GM23338 (cell line): ENCODE data around the gene MAP3K14. TPM values are rescaled to one million over a fixed set of nuclear protein-coding genes. Genes with fewer than 3 reads are reported as not detected.

Source experiments
- ATAC-seq: fragments of 200-7000 bp; cut with Tn5 transposase; 3 replicates; pipeline ENCODE4 v1.9.1; 2020
- DNase-seq: peaks from one replicate; pipeline ENCODE4 v3.0.0-alpha.2; 2015; ENCODE audit warnings: low spot score
- H2AFZ ChIP-seq: fragments of 200-600 bp; sonication (generic); 2 replicates; pipeline ENCODE4 v1.8.0; 2016; ENCODE audit warnings: antibody characterized with exemption, mild to moderate bottlenecking, moderate library complexity
- H3F3A ChIP-seq: fragments of 200-600 bp; sonication (generic); replicated peaks from 2 replicates; pipeline ENCODE4 v1.8.0; 2017; ENCODE audit warnings: antibody characterized with exemption, mixed run types, low read depth
- H3K27ac ChIP-seq: fragments of 200-600 bp; sonication (generic); 2 replicates; pipeline ENCODE4 v1.6.1; 2016; ENCODE audit warnings: low read depth
- H3K27me3 ChIP-seq: fragments of 200-600 bp; sonication (generic); 2 replicates; pipeline ENCODE4 v1.8.0; 2016; ENCODE audit warnings: mild to moderate bottlenecking, mixed run types, moderate library complexity; ENCODE audit not compliant: insufficient read depth
- H3K36me3 ChIP-seq: fragments of 200-600 bp; sonication (generic); 2 replicates; pipeline ENCODE4 v1.8.0; 2016; ENCODE audit warnings: mild to moderate bottlenecking; ENCODE audit not compliant: insufficient read depth
- H3K4me1 ChIP-seq: fragments of 200-600 bp; sonication (generic); 2 replicates; pipeline ENCODE4 v1.8.0; 2016; ENCODE audit warnings: mild to moderate bottlenecking, moderate library complexity; ENCODE audit not compliant: insufficient read depth
- H3K4me2 ChIP-seq: fragments of 200-600 bp; sonication (generic); 2 replicates; pipeline ENCODE4 v1.7.1; 2017; ENCODE audit warnings: mixed run types
- H3K4me3 ChIP-seq: fragments of 200-600 bp; sonication (generic); 2 replicates; pipeline ENCODE4 v1.6.1; 2016; ENCODE audit warnings: mixed run types
- H3K79me2 ChIP-seq: fragments of 200-600 bp; sonication (generic); replicated peaks from 2 replicates; pipeline ENCODE4 v1.8.0; 2017; ENCODE audit warnings: mild to moderate bottlenecking; ENCODE audit not compliant: insufficient read depth
- H3K9me2 ChIP-seq: fragments of 200-600 bp; sonication (generic); 2 replicates; pipeline ENCODE4 v1.8.0; 2017; ENCODE audit not compliant: insufficient read depth
- H4K20me1 ChIP-seq: fragments of 200-600 bp; sonication (generic); replicated peaks from 2 replicates; pipeline ENCODE4 v1.8.0; 2017; ENCODE audit warnings: mild to moderate bottlenecking; ENCODE audit not compliant: insufficient read depth
- H3K27ac Mint-ChIP-seq: 2 replicates; pipeline ENCODE4 v1.8.0; 2020; ENCODE audit warnings: inconsistent platforms, mild to moderate bottlenecking, moderate library complexity, mixed read lengths
- H3K27me3 Mint-ChIP-seq: 3 replicates; pipeline ENCODE4 v1.8.0; 2022; ENCODE audit warnings: low read depth, mild to moderate bottlenecking, moderate library complexity, mixed read lengths, inconsistent platforms; ENCODE audit not compliant: insufficient read depth, poor library complexity
- H3K36me3 Mint-ChIP-seq: 3 replicates; pipeline ENCODE4 v1.8.0; 2021; ENCODE audit warnings: low read depth, mild to moderate bottlenecking, inconsistent platforms, moderate library complexity, mixed read lengths
- H3K4me1 Mint-ChIP-seq: 3 replicates; pipeline ENCODE4 v1.8.0; 2020; ENCODE audit warnings: mild to moderate bottlenecking, inconsistent platforms, mixed read lengths
- H3K4me3 Mint-ChIP-seq: 3 replicates; pipeline ENCODE4 v1.8.0; 2021; ENCODE audit warnings: moderate library complexity, mild to moderate bottlenecking, inconsistent platforms, mixed read lengths
- H3K9me3 Mint-ChIP-seq: 3 replicates; pipeline ENCODE4 v1.8.0; 2020; ENCODE audit warnings: moderate library complexity, mild to moderate bottlenecking, inconsistent platforms, mixed read lengths
- EZH2phosphoT487 ChIP-seq: fragments of 200-600 bp; sonication (generic); IDR thresholded peaks from one replicate; pipeline ENCODE4 v1.8.1; 2018; ENCODE audit warnings: antibody characterized with exemption; ENCODE audit not compliant: unreplicated experiment
- NANOG ChIP-seq: IDR thresholded peaks from 2 replicates; pipeline ENCODE4 v1.6.1; 2016; ENCODE audit warnings: antibody characterized with exemption, borderline replicate concordance
- ZNF114 ChIP-seq: fragments of 250-450 bp; sonication (Bioruptor Pico); IDR thresholded peaks from 2 replicates; pipeline ENCODE4 v1.5.0; 2020; ENCODE audit warnings: mild to moderate bottlenecking, moderate library complexity
- polyA plus RNA-seq: library from polyadenylated mRNA; unstranded; fragments of >200 nt; fragmentation: Nextera tagmentation; extraction: Ambion mirVana; gene quantifications from 2 replicates; pipeline ENCODE4 v1.2.1, GENCODE V29; 2016
- total RNA-seq: library from RNA; depleted of rRNA; stranded (reverse); fragments of >200 nt; shearing (Covaris generic); gene quantifications from 2 replicates; pipeline ENCODE4 v1.2.3, GENCODE V29; 2014
- TF ChIP-seq, protein P1 (sequence below): fragments of 250-450 bp; sonication (Bioruptor Pico); IDR thresholded peaks from 2 replicates; pipeline ENCODE4 v1.5.0; 2020; ENCODE audit warnings: mild to moderate bottlenecking, moderate library complexity

The MAP3K14 gene
- total and polyA plus RNA-seq, 2 experiments from 2014 or later, result 1.3 to 4.9 TPM

GRCh38 chr17:45279898-45280297, 36.9 kb downstream of the MAP3K14 start (continued):
- TF ChIP-seq, protein P1, sequence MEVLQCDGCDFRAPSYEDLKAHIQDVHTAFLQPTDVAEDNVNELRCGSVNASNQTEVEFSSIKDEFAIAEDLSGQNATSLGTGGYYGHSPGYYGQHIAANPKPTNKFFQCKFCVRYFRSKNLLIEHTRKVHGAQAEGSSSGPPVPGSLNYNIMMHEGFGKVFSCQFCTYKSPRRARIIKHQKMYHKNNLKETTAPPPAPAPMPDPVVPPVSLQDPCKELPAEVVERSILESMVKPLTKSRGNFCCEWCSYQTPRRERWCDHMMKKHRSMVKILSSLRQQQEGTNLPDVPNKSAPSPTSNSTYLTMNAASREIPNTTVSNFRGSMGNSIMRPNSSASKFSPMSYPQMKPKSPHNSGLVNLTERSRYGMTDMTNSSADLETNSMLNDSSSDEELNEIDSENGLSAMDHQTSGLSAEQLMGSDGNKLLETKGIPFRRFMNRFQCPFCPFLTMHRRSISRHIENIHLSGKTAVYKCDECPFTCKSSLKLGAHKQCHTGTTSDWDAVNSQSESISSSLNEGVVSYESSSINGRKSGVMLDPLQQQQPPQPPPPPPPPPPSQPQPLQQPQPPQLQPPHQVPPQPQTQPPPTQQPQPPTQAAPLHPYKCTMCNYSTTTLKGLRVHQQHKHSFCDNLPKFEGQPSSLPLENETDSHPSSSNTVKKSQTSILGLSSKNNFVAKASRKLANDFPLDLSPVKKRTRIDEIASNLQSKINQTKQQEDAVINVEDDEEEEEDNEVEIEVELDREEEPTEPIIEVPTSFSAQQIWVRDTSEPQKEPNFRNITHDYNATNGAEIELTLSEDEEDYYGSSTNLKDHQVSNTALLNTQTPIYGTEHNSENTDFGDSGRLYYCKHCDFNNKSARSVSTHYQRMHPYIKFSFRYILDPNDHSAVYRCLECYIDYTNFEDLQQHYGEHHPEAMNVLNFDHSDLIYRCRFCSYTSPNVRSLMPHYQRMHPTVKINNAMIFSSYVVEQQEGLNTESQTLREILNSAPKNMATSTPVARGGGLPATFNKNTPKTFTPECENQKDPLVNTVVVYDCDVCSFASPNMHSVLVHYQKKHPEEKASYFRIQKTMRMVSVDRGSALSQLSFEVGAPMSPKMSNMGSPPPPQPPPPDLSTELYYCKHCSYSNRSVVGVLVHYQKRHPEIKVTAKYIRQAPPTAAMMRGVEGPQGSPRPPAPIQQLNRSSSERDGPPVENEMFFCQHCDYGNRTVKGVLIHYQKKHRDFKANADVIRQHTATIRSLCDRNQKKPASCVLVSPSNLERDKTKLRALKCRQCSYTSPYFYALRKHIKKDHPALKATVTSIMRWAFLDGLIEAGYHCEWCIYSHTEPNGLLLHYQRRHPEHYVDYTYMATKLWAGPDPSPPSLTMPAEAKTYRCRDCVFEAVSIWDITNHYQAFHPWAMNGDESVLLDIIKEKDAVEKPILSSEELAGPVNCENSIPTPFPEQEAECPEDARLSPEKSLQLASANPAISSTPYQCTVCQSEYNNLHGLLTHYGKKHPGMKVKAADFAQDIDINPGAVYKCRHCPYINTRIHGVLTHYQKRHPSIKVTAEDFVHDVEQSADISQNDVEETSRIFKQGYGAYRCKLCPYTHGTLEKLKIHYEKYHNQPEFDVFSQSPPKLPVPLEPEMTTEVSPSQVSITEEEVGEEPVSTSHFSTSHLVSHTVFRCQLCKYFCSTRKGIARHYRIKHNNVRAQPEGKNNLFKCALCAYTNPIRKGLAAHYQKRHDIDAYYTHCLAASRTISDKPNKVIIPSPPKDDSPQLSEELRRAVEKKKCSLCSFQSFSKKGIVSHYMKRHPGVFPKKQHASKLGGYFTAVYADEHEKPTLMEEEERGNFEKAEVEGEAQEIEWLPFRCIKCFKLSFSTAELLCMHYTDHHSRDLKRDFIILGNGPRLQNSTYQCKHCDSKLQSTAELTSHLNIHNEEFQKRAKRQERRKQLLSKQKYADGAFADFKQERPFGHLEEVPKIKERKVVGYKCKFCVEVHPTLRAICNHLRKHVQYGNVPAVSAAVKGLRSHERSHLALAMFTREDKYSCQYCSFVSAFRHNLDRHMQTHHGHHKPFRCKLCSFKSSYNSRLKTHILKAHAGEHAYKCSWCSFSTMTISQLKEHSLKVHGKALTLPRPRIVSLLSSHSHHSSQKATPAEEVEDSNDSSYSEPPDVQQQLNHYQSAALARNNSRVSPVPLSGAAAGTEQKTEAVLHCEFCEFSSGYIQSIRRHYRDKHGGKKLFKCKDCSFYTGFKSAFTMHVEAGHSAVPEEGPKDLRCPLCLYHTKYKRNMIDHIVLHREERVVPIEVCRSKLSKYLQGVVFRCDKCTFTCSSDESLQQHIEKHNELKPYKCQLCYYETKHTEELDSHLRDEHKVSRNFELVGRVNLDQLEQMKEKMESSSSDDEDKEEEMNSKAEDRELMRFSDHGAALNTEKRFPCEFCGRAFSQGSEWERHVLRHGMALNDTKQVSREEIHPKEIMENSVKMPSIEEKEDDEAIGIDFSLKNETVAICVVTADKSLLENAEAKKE, result no peak
- no peak for TF ChIP-seq EZH2phosphoT487

DNA sequence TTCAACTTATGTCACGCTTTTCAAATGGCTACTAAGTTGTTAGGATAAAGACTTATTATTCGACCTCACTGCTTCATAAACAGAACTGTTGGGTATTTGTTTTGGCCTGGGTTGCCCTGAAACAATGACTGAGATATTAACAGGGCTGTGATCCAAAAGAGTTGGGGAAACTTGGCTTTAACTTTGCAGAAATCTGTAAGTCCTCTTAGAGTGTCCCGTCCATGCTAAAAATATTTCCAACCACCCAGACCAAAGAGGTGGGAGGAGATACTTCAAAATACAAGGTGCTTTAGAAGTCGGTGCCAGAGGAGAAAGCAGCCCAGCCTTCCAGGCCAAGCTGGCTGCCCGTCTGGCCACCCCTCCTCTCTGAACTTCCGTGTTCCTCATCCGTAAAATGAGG, 38.8 kb downstream of the MAP3K14 start:
- no peaks in the 10 kb centered on the region for H3K9me2 ChIP-seq
- no peak for ATAC-seq
- H2AFZ ChIP-seq, result no peak overlapping the region
- no peak overlapping the region for H3K4me3 Mint-ChIP-seq
- DNase-seq, result no peak
- H3K79me2 ChIP-seq, result no peaks in the 10 kb centered on the region
- no peak overlapping the region for H3K4me2 ChIP-seq
- peaks cover 7% of the 10 kb centered on the region; the same call in 2 of the 3 replicates for H3K36me3 Mint-ChIP-seq
- no peaks in the 10 kb centered on the region for H3K9me3 Mint-ChIP-seq
- H3K27me3 Mint-ChIP-seq, result peaks cover 2% of the 10 kb centered on the region
- no peak for TF ChIP-seq ZNF114 (CRISPR knock-in tag)
- TF ChIP-seq NANOG, result no peak
- H3K4me1 Mint-ChIP-seq, result peaks cover 15% of the 10 kb centered on the region
- H3K27ac ChIP-seq, result no peak overlapping the region
- H4K20me1 ChIP-seq, result no peaks in the 10 kb centered on the region; the same call in 1 of the 2 replicates
- H3K27ac Mint-ChIP-seq, result no peak overlapping the region
- H3K36me3 ChIP-seq, result no peaks in the 10 kb centered on the region
- no peaks in the 10 kb centered on the region for H3K4me1 ChIP-seq
- H3K4me3 ChIP-seq, result no peak overlapping the region
- H3K27me3 ChIP-seq, result no peaks in the 10 kb centered on the region
- H3F3A ChIP-seq, result peaks cover 7% of the 10 kb centered on the region; the same call in 1 of the 2 replicates
